ENCODE data around the gene LY6G6F. TPM values are rescaled to one million over a fixed set of nuclear protein-coding genes. Genes with fewer than 3 reads are reported as not detected.

LY6G6F gene
- total and polyA plus RNA-seq, 9 donors, result not detected

DNA sequence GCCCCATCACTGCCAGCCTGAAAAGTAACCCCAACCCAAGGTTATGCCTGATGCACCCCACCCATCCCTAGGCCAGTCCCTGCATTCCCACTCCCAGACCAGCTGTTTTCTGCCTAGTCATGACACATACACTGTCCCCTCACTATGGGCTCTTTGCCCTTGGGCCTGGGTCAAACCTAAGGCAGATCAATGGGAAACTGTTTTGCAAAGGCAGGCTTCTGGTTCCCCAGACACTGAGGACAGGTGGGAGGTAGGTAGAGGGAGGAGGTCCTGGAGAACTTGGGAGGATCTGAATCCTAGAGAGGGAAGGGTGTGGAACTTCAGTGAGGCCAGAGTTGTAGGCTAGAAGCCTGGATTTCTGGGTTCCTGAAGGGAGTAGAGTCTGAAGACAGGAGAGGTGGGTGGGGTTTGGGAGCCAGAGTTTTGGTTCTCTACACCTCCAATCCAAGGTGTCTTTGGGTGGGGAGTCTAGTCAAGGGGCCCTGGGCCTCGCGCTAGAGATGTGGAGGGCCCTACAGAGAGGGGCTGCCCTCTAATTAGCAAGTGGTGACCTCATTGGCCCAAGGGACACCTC lies 27.7 kb downstream of the LY6G6F start:
- Histone ChIP-seq H3K27ac (peak overlapping the region; percentile 83 to 90), H3K4me1 (ENCODE audit: insufficient read depth) (peaks cover 12% of the 10 kb centered on the region), H3K36me3 (no peaks in the 10 kb centered on the region), H3K4me3 (peak overlapping the region; percentile 63), H3K27me3 (no peaks in the 10 kb centered on the region), H3K9me3 (no peaks in the 10 kb centered on the region)
- TF ChIP-seq POLR2A (IDR thresholded peaks at IDR 0.05) (no peak), EP300 (IDR thresholded peaks at IDR 0.05) (no peak)
- TF ChIP-seq, protein P1, sequence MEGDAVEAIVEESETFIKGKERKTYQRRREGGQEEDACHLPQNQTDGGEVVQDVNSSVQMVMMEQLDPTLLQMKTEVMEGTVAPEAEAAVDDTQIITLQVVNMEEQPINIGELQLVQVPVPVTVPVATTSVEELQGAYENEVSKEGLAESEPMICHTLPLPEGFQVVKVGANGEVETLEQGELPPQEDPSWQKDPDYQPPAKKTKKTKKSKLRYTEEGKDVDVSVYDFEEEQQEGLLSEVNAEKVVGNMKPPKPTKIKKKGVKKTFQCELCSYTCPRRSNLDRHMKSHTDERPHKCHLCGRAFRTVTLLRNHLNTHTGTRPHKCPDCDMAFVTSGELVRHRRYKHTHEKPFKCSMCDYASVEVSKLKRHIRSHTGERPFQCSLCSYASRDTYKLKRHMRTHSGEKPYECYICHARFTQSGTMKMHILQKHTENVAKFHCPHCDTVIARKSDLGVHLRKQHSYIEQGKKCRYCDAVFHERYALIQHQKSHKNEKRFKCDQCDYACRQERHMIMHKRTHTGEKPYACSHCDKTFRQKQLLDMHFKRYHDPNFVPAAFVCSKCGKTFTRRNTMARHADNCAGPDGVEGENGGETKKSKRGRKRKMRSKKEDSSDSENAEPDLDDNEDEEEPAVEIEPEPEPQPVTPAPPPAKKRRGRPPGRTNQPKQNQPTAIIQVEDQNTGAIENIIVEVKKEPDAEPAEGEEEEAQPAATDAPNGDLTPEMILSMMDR (IDR thresholded peaks at IDR 0.05), result no peak
- WGBS, 3 donors, result 20 to 32% (median 30%) methylated on average over 2 of the region's 2 CpGs
- intact Hi-C loops (cut with DNase I), result loop anchor here in 2 of 4 donors (10.0 kb wide), 2 partner anchors 60 to 100 kb away; partner anchors contain the start of gene VARS1 (in 1 of the 2)
- no peak for DNase-seq

DNA sequence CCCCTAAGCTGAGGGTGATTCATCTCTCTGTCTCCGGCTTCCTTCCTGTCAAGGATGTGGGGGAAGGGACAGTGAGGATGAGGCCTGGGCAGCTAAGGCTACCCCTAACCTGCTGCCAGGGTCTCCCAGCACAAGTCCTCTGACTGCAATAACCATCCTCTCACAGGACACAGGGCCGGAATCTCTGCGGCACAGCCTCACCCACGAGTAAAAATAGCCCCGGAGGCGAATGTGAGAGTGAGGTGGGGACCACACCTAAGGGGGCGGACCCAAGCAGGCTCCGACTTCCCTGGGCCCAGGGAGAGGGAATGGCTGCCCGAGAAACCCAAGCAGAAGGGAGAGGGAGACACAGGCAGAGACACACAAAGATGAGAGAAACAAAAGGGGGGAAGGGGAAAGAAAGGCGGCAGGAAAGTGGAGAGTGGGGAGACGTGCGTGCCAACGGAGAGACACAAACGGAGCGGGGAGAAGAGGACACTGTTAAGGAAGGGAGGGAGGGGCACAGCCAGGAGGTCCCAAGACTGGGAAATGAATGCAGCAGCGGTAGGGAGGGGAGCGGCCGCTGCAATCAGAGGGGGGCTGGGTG lies 28.2 kb downstream of the LY6G6F start:
- Histone ChIP-seq H3K27me3 (no peaks in the 10 kb centered on the region), H3K4me3 (peak overlapping the region; percentile 63), H3K9me3 (no peaks in the 10 kb centered on the region), H3K4me1 (ENCODE audit: insufficient read depth) (peaks cover 12% of the 10 kb centered on the region), H3K27ac (peak overlapping the region; percentile 83 to 90), H3K36me3 (no peaks in the 10 kb centered on the region)
- intact Hi-C loops (cut with DNase I), result loop anchor here in 3 of 4 donors (5.0 to 10.0 kb wide), 3 partner anchors 60 to 100 kb away; partner anchors contain the start of gene VARS1 (in 1 of the 3)
- DNase-seq, result peak; percentile 42 to 57 (median 56)
- 0 to 1% (median 0%) methylated on average over 18 of the region's 18 CpGs for WGBS, 3 donors
- TF ChIP-seq EP300 (IDR thresholded peaks at IDR 0.05) (no peak), POLR2A (IDR thresholded peaks at IDR 0.05) (peak; percentile 38)
- TF ChIP-seq, protein P1 (IDR thresholded peaks at IDR 0.05), result no peak

DNA sequence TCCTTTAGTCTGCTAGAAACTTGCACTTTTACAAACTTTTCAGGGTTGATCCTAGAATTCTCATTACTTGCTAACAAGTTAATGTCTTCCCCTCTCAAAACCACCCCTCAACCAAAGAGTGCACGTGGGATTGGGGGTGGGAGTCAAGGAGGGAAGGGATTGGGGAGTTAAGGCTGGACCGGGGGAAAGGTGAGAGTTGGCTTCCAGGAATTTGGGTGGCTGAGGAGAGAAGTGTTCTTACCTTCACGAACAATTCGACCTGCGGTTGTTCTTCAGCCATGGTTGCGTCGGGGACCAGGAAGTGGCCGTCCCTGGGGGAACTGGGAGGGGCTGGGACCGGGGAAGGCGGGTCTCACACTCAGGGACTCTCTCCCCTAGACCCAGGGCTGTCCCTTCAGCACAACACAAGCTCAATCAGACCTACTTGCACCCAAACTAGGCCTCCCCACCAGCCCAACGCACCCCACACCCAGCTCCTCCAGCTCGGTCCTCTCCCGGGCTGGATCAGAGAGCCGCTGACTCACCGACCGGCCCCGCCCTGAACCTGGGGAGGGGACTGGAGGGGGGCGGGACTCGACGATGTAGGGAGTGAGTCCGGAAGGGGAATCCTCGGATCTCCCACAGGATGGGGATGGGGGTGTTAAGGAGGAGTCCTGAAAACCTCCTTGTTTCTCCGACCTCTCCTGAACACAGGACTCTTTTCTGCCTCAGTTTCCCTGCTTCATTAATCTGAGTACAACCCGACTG lies 29.5 kb downstream of the LY6G6F start, which contains the start of gene CLIC1:
TSS of gene CLIC1 (minus strand) at position 510 of the 747 bp plus-strand sequence. CDS start at position 280, 230 bp downstream.
- Histone ChIP-seq H3K36me3 (no peaks in the 10 kb centered on the region), H3K27ac (peak within 1 kb of the TSS; percentile 83 to 90), H3K4me3 (peak within 1 kb of the TSS; percentile 63), H3K9me3 (no peaks in the 10 kb centered on the region), H3K27me3 (no peaks in the 10 kb centered on the region), H3K4me1 (ENCODE audit: insufficient read depth) (peaks cover 12% of the 10 kb centered on the region)
- TF ChIP-seq POLR2A (IDR thresholded peaks at IDR 0.05), result peak; percentile 97
- TF ChIP-seq EP300 (IDR thresholded peaks at IDR 0.05), result no peak
- WGBS, 3 donors, result 0 to 1% (median 1%) methylated on average over 24 of the region's 24 CpGs
- intact Hi-C loops (cut with DNase I), result loop anchor here in 3 of 4 donors (5.0 to 10.0 kb wide), 3 partner anchors 59 to 99 kb away; partner anchors contain the start of gene VARS1 (in 1 of the 3)
- peak; percentile 87 to 93 (median 89) for DNase-seq

DNA sequence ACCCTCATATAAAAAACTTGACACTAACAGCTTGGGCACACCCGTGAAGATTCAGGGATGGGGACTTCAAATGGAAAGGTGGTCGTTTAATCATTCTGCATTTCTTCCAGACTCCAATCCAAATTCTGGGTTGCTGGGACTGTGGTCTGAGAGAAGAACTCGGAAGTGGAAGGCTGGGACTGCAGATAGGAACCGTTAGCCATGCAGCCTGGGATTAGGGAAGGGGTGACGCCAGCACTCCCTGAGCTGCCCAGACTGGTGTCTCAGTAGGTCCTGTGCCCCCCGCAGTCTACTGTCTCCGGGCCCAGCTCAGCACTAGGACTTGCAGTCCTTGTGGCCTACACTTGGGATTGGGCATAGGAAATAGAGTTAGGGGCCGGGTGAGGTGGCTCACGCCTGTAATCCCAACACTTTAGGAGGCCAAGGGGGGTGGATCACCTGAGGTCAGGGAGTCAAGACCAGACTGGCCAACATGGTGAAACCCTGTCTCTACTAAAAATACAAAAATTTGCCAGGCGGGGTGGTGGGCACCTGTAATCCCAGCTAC lies 30.2 kb downstream of the LY6G6F start:
- Histone ChIP-seq H3K27ac (peak overlapping the region; percentile 83 to 90), H3K4me1 (ENCODE audit: insufficient read depth) (peaks cover 12% of the 10 kb centered on the region), H3K27me3 (no peaks in the 10 kb centered on the region), H3K9me3 (no peaks in the 10 kb centered on the region), H3K36me3 (no peaks in the 10 kb centered on the region), H3K4me3 (peak overlapping the region; percentile 63)
- DNase-seq, result no peak
- intact Hi-C loops (cut with DNase I), result loop anchor here in 3 of 4 donors (5.0 to 10.0 kb wide), 3 partner anchors 58 to 98 kb away; partner anchors contain the start of gene VARS1 (in 1 of the 3)
- TF ChIP-seq POLR2A (IDR thresholded peaks at IDR 0.05), result no peak
- WGBS, 3 donors, result 38 to 41% (median 40%) methylated on average over 10 of the region's 10 CpGs

All from ovary (tissue), 9 donors.